Ishikawa (cell line): ENCODE results near the gene SNTG2.

Source experiments
- CREB1 ChIP-seq: IDR thresholded peaks from 2 replicates; pipeline ENCODE4 v1.6.1; 2012; ENCODE audit warnings: low read depth
- EGR1 ChIP-seq: IDR thresholded peaks from 2 replicates; pipeline ENCODE4 v1.6.1; 2012
- EP300 ChIP-seq: IDR thresholded peaks from 2 replicates; pipeline ENCODE4 v1.6.1; 2012; ENCODE audit warnings: borderline replicate concordance
- FOXM1 ChIP-seq: IDR thresholded peaks from 2 replicates; pipeline ENCODE4 v1.6.1; 2012; ENCODE audit warnings: low read depth, borderline replicate concordance
- REST ChIP-seq: IDR thresholded peaks from 2 replicates; pipeline ENCODE4 v1.6.1; 2012; ENCODE audit warnings: low read depth, mild to moderate bottlenecking
- TCF12 ChIP-seq: IDR thresholded peaks from 2 replicates; pipeline ENCODE4 v1.6.1; 2012; ENCODE audit warnings: low read depth
- TEAD4 ChIP-seq: IDR thresholded peaks from 2 replicates; pipeline ENCODE4 v1.6.1; 2012
- YY1 ChIP-seq: IDR thresholded peaks from 2 replicates; pipeline ENCODE4 v1.6.1; 2012; ENCODE audit warnings: low read depth
- TF ChIP-seq, protein P1 (sequence below): IDR thresholded peaks from 2 replicates; pipeline ENCODE4 v1.6.1; 2012

- no peak for TF ChIP-seq FOXM1
- TF ChIP-seq YY1: no peak
- no peak for TF ChIP-seq CREB1
- TF ChIP-seq EP300: no peak
- TF ChIP-seq REST: no peak
- no peak for TF ChIP-seq EGR1
- no peak for TF ChIP-seq TEAD4
- TF ChIP-seq TCF12: no peak
- TF ChIP-seq, protein P1, sequence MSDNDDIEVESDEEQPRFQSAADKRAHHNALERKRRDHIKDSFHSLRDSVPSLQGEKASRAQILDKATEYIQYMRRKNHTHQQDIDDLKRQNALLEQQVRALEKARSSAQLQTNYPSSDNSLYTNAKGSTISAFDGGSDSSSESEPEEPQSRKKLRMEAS: no peak
These were observed 271.4 kb downstream of the SNTG2 start for GRCh38 chr2:1222056-1222455.
